Neutrophil (primary cell): Measurements from ENCODE around the gene PFKL.

Source experiments
- H3K27ac ChIP-seq: fragments of 200-600 bp; sonication (generic); 2 replicates; pipeline ENCODE4 v1.5.1; 2016; ENCODE audit warnings: mild to moderate bottlenecking, moderate library complexity
- H3K27me3 ChIP-seq: fragments of 200-600 bp; sonication (generic); 2 replicates; pipeline ENCODE4 v1.6.0; 2016; ENCODE audit warnings: mild to moderate bottlenecking
- H3K36me3 ChIP-seq: fragments of 200-600 bp; sonication (generic); 2 replicates; pipeline ENCODE4 v1.5.1; 2017
- H3K4me1 ChIP-seq, 2 experiments: fragments of 200-600 bp in 1 of 2; sonication (generic) in 1 of 2; 1 replicate in 1 of 2; 2 replicates in 1 of 2; pipeline versions ENCODE4 v1.5.1 to v1.6.1; 2013 to 2016; ENCODE audit warnings: low read depth in 1 of 2, low read length in 1 of 2, mild to moderate bottlenecking in 1 of 2, moderate library complexity in 1 of 2; ENCODE audit not compliant: control insufficient read depth in 1 of 2, insufficient read depth in 1 of 2
- H3K4me3 ChIP-seq, 2 experiments: fragments of 200-600 bp in 1 of 2; sonication (generic) in 1 of 2; 1 replicate in 1 of 2; 2 replicates in 1 of 2; pipeline ENCODE4 v1.5.1; 2013 to 2016; ENCODE audit warnings: low read depth in 1 of 2, low read length in 1 of 2, mild to moderate bottlenecking in 1 of 2, moderate library complexity in 1 of 2
- H3K9me3 ChIP-seq: fragments of 200-600 bp; sonication (generic); 2 replicates; pipeline ENCODE4 v1.5.1; 2016
- CTCF ChIP-seq: fragments of 200-600 bp; sonication (generic); IDR thresholded peaks from 2 replicates; pipeline ENCODE4 v1.5.1; 2016; ENCODE audit warnings: antibody characterized with exemption

Gene PFKL

GRCh38 chr21:44354775-44355771 is 55.2 kb downstream of the PFKL start:
- no peak for TF ChIP-seq CTCF
- Histone ChIP-seq H3K9me3 (no peaks in the 10 kb centered on the region), H3K27me3 (peaks cover under 1% of the 10 kb centered on the region), H3K36me3 (peaks cover 18% of the 10 kb centered on the region), H3K4me3 (peak overlapping the region; percentile 60 to 64), H3K4me1 (peaks cover 82 to 83% of the 10 kb centered on the region in 2 experiments), H3K27ac (peak overlapping the region; percentile 93)

GRCh38 chr21:44356160-44356559 is 56.3 kb downstream of the PFKL start:
- H3K4me3 ChIP-seq = no peak overlapping the region
- H3K27ac ChIP-seq = peak overlapping the region; percentile 94
- peaks cover 18% of the 10 kb centered on the region for H3K36me3 ChIP-seq
- TF ChIP-seq CTCF = no peak
- H3K4me1 ChIP-seq = peaks cover 84 to 88% of the 10 kb centered on the region in 2 experiments
- no peaks in the 10 kb centered on the region for H3K9me3 ChIP-seq
- H3K27me3 ChIP-seq = no peaks in the 10 kb centered on the region

GRCh38 chr21:44356636-44357035 is 56.8 kb downstream of the PFKL start:
- Histone ChIP-seq H3K4me1 (peaks cover 84 to 88% of the 10 kb centered on the region in 2 experiments), H3K4me3 (no peak overlapping the region), H3K36me3 (peaks cover 18% of the 10 kb centered on the region), H3K27me3 (no peaks in the 10 kb centered on the region), H3K9me3 (no peaks in the 10 kb centered on the region), H3K27ac (peak overlapping the region; percentile 94)
- no peak for TF ChIP-seq CTCF

GRCh38 chr21:44357064-44357837 is 57.4 kb downstream of the PFKL start:
- Histone ChIP-seq H3K36me3 (peaks cover 18% of the 10 kb centered on the region), H3K4me1 (peaks cover 83 to 88% of the 10 kb centered on the region in 2 experiments)

More at GRCh38 chr21:44357064-44357837, 57.4 kb downstream of the PFKL start:
- TF ChIP-seq CTCF = no peak
- H3K4me3 ChIP-seq = no peak overlapping the region
- H3K27ac ChIP-seq = peak overlapping the region; percentile 94
- no peaks in the 10 kb centered on the region for H3K9me3 ChIP-seq
- H3K27me3 ChIP-seq = no peaks in the 10 kb centered on the region
